Breast epithelium (tissue), 4 donors: ENCODE results near the gene TOP3A. TPM values are rescaled to one million over a fixed set of nuclear protein-coding genes. Genes with fewer than 3 reads are reported as not detected.

ENCODE experiments used
- DNase-seq, 2 donors: peaks; one replicate each; pipeline ENCODE4 v3.0.0-alpha.2; 2019; ENCODE audit warnings: low spot score in 2 of 2
- H3K27ac ChIP-seq, 2 donors: fragments of 200-600 bp; sonication (generic) in 1 of 2; one replicate each; pipeline ENCODE4 v1.5.1; 2016 to 2019; ENCODE audit warnings: mild to moderate bottlenecking in 1 of 2
- H3K27me3 ChIP-seq, 2 donors: fragments of 200-600 bp; sonication (generic) in 1 of 2; one replicate each; pipeline versions ENCODE4 v1.5.1 to v1.6.0; 2017 to 2019; ENCODE audit warnings: control low read depth in 1 of 2, mild to moderate bottlenecking in 1 of 2
- H3K36me3 ChIP-seq: fragments of 200-600 bp; one replicate; pipeline ENCODE4 v1.5.1; 2019
- H3K4me1 ChIP-seq, 2 donors: fragments of 200-600 bp; sonication (generic); one replicate each; pipeline ENCODE4 v1.5.1; 2016 to 2019; ENCODE audit warnings: control low read depth in 1 of 2
- H3K4me3 ChIP-seq, 3 donors: fragments of 200-600 bp; sonication (generic); 1 replicate in 2 of 3; 2 replicates in 1 of 3; pipeline ENCODE4 v1.5.1; 2016 to 2019; ENCODE audit warnings: mild to moderate bottlenecking in 3 of 3, moderate library complexity in 2 of 3
- H3K9me3 ChIP-seq, 2 donors: fragments of 200-600 bp; sonication (generic) in 1 of 2; one replicate each; pipeline ENCODE4 v1.5.1; 2016 to 2019; ENCODE audit warnings: control low read depth in 1 of 2
- CTCF ChIP-seq, 3 donors: fragments of 450-650 bp; IDR thresholded peaks; one replicate each; pipeline ENCODE4 v1.5.1; 2016 to 2017; ENCODE audit warnings: antibody characterized with exemption in 3 of 3, mild to moderate bottlenecking in 3 of 3, moderate library complexity in 3 of 3
- POLR2A ChIP-seq: fragments of 450-650 bp; IDR thresholded peaks from one replicate; pipeline ENCODE4 v1.6.1; 2016; ENCODE audit warnings: antibody characterized with exemption, mild to moderate bottlenecking, moderate library complexity
- POLR2AphosphoS5 ChIP-seq, 3 donors: sonication (generic); formaldehyde crosslinking; IDR thresholded peaks; one replicate each; pipeline ENCODE4 v1.6.1; 2017; ENCODE audit warnings: antibody characterized with exemption in 3 of 3
- intact Hi-C: fragments of 100-400 bp; cut with DNase I; formaldehyde crosslinking; loops from one replicate; pipeline ENCODE4 v1.15.1; 2023; ENCODE audit warnings: low total_unique reads
- total RNA-seq, 3 donors: library from RNA; depleted of rRNA; stranded (reverse); fragments of >200 nt; gene quantifications; one replicate each; pipeline ENCODE4 v1.1.0, GENCODE V29; 2016

TOP3A gene
- total RNA-seq, 3 donors from 2014 or later = 25.9 to 46.5 (median 30.1) TPM

DNA sequence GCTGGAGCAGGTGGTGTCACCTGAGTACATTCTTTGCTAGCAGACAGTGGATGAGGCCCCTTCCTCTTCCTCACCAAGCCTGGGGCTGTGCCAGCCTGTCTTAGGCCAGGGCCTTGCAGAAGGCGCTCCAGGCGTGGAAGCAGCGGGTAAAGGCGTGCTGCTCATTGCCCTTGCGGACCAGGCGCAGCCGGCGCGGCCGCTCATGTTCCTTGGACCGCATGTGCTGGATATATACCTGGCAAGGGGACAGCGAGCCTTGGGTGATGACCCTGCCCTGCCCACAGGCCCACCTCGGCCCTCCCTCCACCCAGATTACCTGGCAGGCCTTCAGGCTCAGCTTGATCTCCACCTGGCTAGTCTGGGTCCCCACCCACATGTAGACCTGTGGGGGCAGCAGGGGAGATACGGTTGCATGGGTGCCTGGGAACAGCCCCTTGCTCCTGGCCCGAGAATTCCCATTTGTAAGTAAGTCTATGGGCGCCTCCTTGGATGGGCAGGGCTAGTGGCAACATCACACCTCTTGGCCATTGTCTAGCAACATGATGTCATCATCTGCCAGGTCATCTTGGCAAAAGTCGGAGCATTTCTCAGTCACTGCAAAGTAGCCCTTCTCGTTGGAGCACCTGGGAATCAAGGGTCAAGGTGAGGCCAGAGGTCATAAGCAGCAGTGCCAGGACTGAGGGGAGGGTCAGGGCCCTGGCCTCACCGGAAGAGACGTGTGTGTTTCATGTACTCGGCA, 69.6 kb downstream of the TOP3A start:
- Histone ChIP-seq H3K36me3 (no peaks in the 10 kb centered on the region), H3K9me3 (no peaks in the 10 kb centered on the region), H3K4me3 (no peak overlapping the region), H3K27ac (no peak overlapping the region), H3K27me3 (no peaks in the 10 kb centered on the region), H3K4me1 (no peaks in the 10 kb centered on the region)
- intact Hi-C loops = no loop called here
- no peak for DNase-seq
- no peak for TF ChIP-seq POLR2A
- no peak for TF ChIP-seq POLR2AphosphoS5 (IDR thresholded peaks at IDR 0.05)
- TF ChIP-seq CTCF (IDR thresholded peaks at IDR 0.05) = no peak

DNA sequence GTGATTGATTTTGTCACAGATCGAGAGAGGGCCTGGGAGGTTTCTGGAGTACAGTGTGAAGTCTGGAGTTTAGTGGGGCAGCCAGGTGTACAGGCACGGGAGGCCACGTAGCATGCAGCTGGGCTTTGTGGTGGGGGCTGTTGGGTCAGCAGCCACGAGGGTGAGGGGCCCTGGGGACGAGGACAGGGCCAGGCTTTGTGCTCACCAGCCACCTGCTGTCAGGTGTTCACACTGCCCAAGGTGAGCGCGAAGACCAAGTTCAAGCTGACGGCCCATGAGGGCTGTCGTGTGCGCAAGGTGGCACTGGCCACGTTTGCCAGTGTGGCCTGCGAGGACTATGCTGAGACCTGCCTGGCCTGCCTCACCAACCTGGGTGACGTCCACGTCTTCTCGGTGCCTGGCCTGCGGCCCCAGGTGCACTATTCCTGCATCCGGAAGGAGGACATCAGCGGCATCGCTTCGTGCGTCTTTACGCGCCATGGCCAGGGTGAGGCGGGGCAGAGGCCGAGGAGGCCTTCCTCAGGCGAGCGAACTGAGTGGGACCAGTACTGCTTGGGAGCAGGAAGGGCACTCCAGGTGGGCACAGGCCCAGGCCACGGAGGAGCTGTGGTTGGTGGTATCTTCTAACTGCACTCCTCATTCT, 73.4 kb downstream of the TOP3A start:
- no peaks in the 10 kb centered on the region for H3K4me1 ChIP-seq
- intact Hi-C loops = no loop called here
- no peaks in the 10 kb centered on the region for H3K27me3 ChIP-seq
- no peak overlapping the region for H3K4me3 ChIP-seq
- H3K36me3 ChIP-seq = no peaks in the 10 kb centered on the region
- H3K9me3 ChIP-seq = no peaks in the 10 kb centered on the region
- DNase-seq = no peak
- TF ChIP-seq POLR2A (no peak), CTCF (IDR thresholded peaks at IDR 0.05) (no peak)
- no peak overlapping the region for H3K27ac ChIP-seq

- DNase-seq = no peak
- H3K4me1 ChIP-seq = peaks cover 0 to 5% of the 10 kb centered on the region in 2 donors
- TF ChIP-seq POLR2AphosphoS5 (IDR thresholded peaks at IDR 0.05) (no peak), POLR2A (no peak), CTCF (IDR thresholded peaks at IDR 0.05) (no peak)
- H3K9me3 ChIP-seq = no peaks in the 10 kb centered on the region
- no peak overlapping the region for H3K27ac ChIP-seq
- H3K27me3 ChIP-seq = no peaks in the 10 kb centered on the region
- no peaks in the 10 kb centered on the region for H3K36me3 ChIP-seq
- no peak overlapping the region for H3K4me3 ChIP-seq
- intact Hi-C loops = no loop called here
Observed at GRCh38 chr17:18240449-18240848, 74.3 kb downstream of the TOP3A start.

DNA sequence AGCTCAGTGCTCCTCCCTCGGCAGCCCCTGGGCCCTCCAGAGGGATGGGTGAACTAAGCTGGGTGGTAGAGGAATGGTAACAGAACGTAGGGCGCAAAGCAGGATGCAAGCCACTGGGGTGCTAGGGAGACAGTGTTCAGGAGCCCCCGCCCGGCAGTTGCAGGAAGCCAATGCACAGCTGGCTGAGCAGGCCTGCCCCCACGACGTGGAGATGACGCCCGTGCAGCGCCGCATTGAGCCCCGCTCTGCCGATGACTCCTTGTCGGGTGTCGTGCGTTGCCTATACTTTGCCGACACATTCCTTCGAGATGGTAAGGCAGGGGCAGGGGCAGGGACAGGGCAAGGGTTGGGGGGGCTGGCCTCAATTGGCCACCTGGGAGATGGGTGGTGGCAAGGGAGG, 76.5 kb downstream of the TOP3A start:
- no peak for DNase-seq
- Histone ChIP-seq H3K27ac (no peak overlapping the region), H3K27me3 (no peaks in the 10 kb centered on the region), H3K9me3 (no peaks in the 10 kb centered on the region), H3K4me1 (peaks cover 0 to 6% of the 10 kb centered on the region in 2 donors), H3K36me3 (no peaks in the 10 kb centered on the region), H3K4me3 (no peak overlapping the region)
- intact Hi-C loops = no loop called here
- TF ChIP-seq CTCF (IDR thresholded peaks at IDR 0.05) = no peak
- no peak for TF ChIP-seq POLR2AphosphoS5 (IDR thresholded peaks at IDR 0.05)
- no peak for TF ChIP-seq POLR2A

DNA sequence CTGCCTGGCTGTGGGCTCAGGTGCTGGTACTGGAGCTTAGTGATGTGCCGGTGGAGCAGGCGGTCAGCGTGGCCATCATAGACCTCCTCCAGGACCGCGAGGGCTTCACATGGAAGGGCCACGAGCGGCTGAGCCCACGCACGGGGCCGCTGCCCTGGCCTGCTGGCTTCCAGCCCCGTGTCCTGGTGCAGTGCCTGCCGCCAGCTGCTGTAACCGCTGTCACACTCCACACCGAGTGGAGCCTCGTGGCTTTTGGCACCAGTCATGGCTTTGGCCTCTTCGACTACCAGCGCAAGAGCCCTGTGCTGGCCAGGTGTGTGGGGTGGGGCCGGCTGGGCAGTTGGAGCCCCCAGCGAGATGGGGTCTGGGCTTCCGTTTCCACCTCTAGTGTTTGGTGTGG, 77.3 kb downstream of the TOP3A start:
- H3K4me1 ChIP-seq = peaks cover 0 to 6% of the 10 kb centered on the region in 2 donors
- intact Hi-C loops = no loop called here
- H3K27ac ChIP-seq = no peak overlapping the region
- H3K36me3 ChIP-seq = no peaks in the 10 kb centered on the region
- no peak overlapping the region for H3K4me3 ChIP-seq
- no peak for DNase-seq
- no peaks in the 10 kb centered on the region for H3K9me3 ChIP-seq
- H3K27me3 ChIP-seq = no peaks in the 10 kb centered on the region
- TF ChIP-seq POLR2AphosphoS5 (IDR thresholded peaks at IDR 0.05) (no peak), POLR2A (no peak), CTCF (IDR thresholded peaks at IDR 0.05) (no peak)
